Measurements from ENCODE around the gene RPAP3. TPM values are rescaled to one million over a fixed set of nuclear protein-coding genes. Genes with fewer than 3 reads are reported as not detected.

The RPAP3 gene
- polyA plus RNA-seq, 1 donor (not counting 4 experiments of a cell fraction or from before 2014, with no cell fraction given), result 22.9 TPM

DNA sequence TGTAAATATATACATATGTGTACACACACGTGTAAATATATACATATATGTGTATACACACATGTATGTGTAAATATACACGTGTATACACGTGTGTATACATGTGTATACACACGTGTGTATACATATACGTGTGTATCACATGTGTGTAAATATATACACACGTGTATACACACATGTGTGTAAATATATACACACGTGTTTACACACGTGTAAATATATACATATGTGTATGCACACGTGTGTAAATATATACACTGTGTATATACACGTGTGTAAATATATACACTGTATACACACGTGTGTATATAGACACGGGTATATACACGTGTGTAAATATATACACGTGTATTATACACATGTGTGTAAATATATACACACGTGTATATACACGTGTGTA is 71.7 kb downstream of the RPAP3 start:
- H3K4me1 ChIP-seq (ENCODE audit: control insufficient read depth, extremely low read depth, insufficient read depth, low read length), result no peaks in the 10 kb centered on the region
- dilution Hi-C loops (cut with MboI; ENCODE audit: extremely low pct_ligation_motif_present, low sequenced_read_pairs), result no loop called here
- FAIRE-seq, result no peak

DNA sequence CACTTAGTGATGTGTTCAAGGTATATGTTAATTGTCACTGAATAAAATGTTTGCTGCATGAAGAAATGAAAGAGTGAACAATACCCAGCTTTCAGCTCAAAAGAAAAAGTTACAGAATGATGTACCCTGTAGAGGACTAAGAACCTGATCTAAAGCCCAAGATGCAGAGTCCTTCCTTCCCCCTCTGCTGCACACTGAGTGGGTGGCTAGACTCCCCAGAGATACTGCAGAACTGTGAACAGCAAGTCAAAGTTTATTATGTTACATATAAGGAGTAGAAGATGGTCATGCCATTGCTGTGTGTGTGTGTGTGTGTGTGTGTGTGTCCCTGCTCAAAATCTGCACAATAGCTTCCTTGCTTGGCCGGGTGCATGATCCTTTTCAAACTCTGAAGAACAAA is 83.9 kb downstream of the RPAP3 start:
- DNase-seq (ENCODE audit: low read depth, low spot score) (no peak), FAIRE-seq (no peak)
- no peaks in the 10 kb centered on the region for H3K9me1 ChIP-seq (ENCODE audit: control insufficient read depth, extremely low read depth, insufficient read depth, low read length)
- no peaks in the 10 kb centered on the region for H3K4me1 ChIP-seq (ENCODE audit: control insufficient read depth, extremely low read depth, insufficient read depth, low read length)
- no peak overlapping the region for H3K4me2 ChIP-seq (ENCODE audit: control insufficient read depth, extremely low read depth, insufficient read depth, low read depth, low read length)
- dilution Hi-C loops (cut with MboI; ENCODE audit: extremely low pct_ligation_motif_present, low sequenced_read_pairs), result no loop called here
- no peaks in the 10 kb centered on the region for H3K27me3 ChIP-seq (ENCODE audit: control insufficient read depth, extremely low read depth, insufficient read depth, low read length)
- no peaks in the 10 kb centered on the region for H3K9me3 ChIP-seq (ENCODE audit: control insufficient read depth, low read depth, low read length)
- H3K36me3 ChIP-seq (ENCODE audit: control insufficient read depth in 2 of 2, extremely low read depth in 1 of 2, insufficient read depth in 2 of 2, low read length in 2 of 2), result no peaks in the 10 kb centered on the region
- no peak overlapping the region for H2AFZ ChIP-seq (ENCODE audit: control insufficient read depth, low read length)
- TF ChIP-seq, protein P1, sequence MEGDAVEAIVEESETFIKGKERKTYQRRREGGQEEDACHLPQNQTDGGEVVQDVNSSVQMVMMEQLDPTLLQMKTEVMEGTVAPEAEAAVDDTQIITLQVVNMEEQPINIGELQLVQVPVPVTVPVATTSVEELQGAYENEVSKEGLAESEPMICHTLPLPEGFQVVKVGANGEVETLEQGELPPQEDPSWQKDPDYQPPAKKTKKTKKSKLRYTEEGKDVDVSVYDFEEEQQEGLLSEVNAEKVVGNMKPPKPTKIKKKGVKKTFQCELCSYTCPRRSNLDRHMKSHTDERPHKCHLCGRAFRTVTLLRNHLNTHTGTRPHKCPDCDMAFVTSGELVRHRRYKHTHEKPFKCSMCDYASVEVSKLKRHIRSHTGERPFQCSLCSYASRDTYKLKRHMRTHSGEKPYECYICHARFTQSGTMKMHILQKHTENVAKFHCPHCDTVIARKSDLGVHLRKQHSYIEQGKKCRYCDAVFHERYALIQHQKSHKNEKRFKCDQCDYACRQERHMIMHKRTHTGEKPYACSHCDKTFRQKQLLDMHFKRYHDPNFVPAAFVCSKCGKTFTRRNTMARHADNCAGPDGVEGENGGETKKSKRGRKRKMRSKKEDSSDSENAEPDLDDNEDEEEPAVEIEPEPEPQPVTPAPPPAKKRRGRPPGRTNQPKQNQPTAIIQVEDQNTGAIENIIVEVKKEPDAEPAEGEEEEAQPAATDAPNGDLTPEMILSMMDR (optimal IDR thresholded peaks at IDR 0.05 in 1 of 3, IDR thresholded peaks at IDR 0.05 in 1 of 3, conservative IDR thresholded peaks at IDR 0.05 in 1 of 3; ENCODE audit: extremely low read depth in 1 of 3, insufficient read depth in 2 of 3, low read length in 3 of 3), result no peak
- TF ChIP-seq EZH2 (IDR thresholded peaks at IDR 0.05; ENCODE audit: low read length), result no peak
- no peak overlapping the region for H3K4me3 ChIP-seq (ENCODE audit: control insufficient read depth in 2 of 3, extremely low read depth in 1 of 3, insufficient read depth in 2 of 3, low read depth in 1 of 3, low read length in 3 of 3)
- H4K20me1 ChIP-seq (ENCODE audit: control insufficient read depth, extremely low read depth, insufficient read depth, low read length), result no peaks in the 10 kb centered on the region
- no peak overlapping the region for H3K9ac ChIP-seq (ENCODE audit: control insufficient read depth, extremely low read depth, insufficient read depth, low read length)
- H3K27ac ChIP-seq (ENCODE audit: control insufficient read depth, insufficient read depth, low read length), result no peak overlapping the region
- no peaks in the 10 kb centered on the region for H3K79me2 ChIP-seq (ENCODE audit: control insufficient read depth, insufficient read depth, low read length)

More for the DNA sequence above, 71.7 kb downstream of the RPAP3 start:
- Histone ChIP-seq H3K4me2 (ENCODE audit: control insufficient read depth, extremely low read depth, insufficient read depth, low read depth, low read length) (no peak overlapping the region), H3K9me1 (ENCODE audit: control insufficient read depth, extremely low read depth, insufficient read depth, low read length) (no peaks in the 10 kb centered on the region), H3K9ac (ENCODE audit: control insufficient read depth, extremely low read depth, insufficient read depth, low read length) (no peak overlapping the region), H4K20me1 (ENCODE audit: control insufficient read depth, extremely low read depth, insufficient read depth, low read length) (no peaks in the 10 kb centered on the region), H3K9me3 (ENCODE audit: control insufficient read depth, low read depth, low read length) (no peaks in the 10 kb centered on the region), H3K36me3 (ENCODE audit: control insufficient read depth in 2 of 2, extremely low read depth in 1 of 2, insufficient read depth in 2 of 2, low read length in 2 of 2) (peaks cover 0 to 2% of the 10 kb centered on the region in 2 experiments), H3K27me3 (ENCODE audit: control insufficient read depth, extremely low read depth, insufficient read depth, low read length) (no peaks in the 10 kb centered on the region), H2AFZ (ENCODE audit: control insufficient read depth, low read length) (no peak overlapping the region), H3K79me2 (ENCODE audit: control insufficient read depth, insufficient read depth, low read length) (no peaks in the 10 kb centered on the region), H3K27ac (ENCODE audit: control insufficient read depth, insufficient read depth, low read length) (no peak overlapping the region), H3K4me3 (ENCODE audit: control insufficient read depth in 2 of 3, extremely low read depth in 1 of 3, insufficient read depth in 2 of 3, low read depth in 1 of 3, low read length in 3 of 3) (no peak overlapping the region)
- TF ChIP-seq, protein P1 (optimal IDR thresholded peaks at IDR 0.05 in 1 of 3, IDR thresholded peaks at IDR 0.05 in 1 of 3, conservative IDR thresholded peaks at IDR 0.05 in 1 of 3; ENCODE audit: extremely low read depth in 1 of 3, insufficient read depth in 2 of 3, low read length in 3 of 3), result no peak
- DNase-seq (ENCODE audit: low read depth, low spot score), result no peak

All from keratinocyte (primary cell).